HepG2 (cell line): ENCODE results near the gene CRAMP1. TPM values are rescaled to one million over a fixed set of nuclear protein-coding genes. Genes with fewer than 3 reads are reported as not detected.

ENCODE experiments used
- ATM ChIP-seq: fragments of 450-650 bp; IDR thresholded peaks from 2 replicates; pipeline ENCODE4 v1.7.1; 2017; ENCODE audit warnings: mild to moderate bottlenecking, borderline replicate concordance
- ELK4 ChIP-seq: sonication (generic); formaldehyde crosslinking; IDR thresholded peaks from 2 replicates; pipeline ENCODE4 v1.9.0; 2021; ENCODE audit warnings: missing genetic modification reagents, borderline replicate concordance
- HDAC6 ChIP-seq: fragments of 200-600 bp; sonication (generic); IDR thresholded peaks from 2 replicates; pipeline ENCODE4 v1.7.0; 2017; ENCODE audit warnings: mild to moderate bottlenecking, antibody characterized with exemption, low read length, low read depth
- KLF12 ChIP-seq: sonication (generic); formaldehyde crosslinking; IDR thresholded peaks from 2 replicates; pipeline ENCODE4 v1.4.0; 2020; ENCODE audit warnings: missing genetic modification reagents, borderline replicate concordance
- NCOA1 ChIP-seq: sonication (generic); formaldehyde crosslinking; IDR thresholded peaks from 2 replicates; pipeline ENCODE4 v1.9.0; 2021; ENCODE audit warnings: missing genetic modification reagents
- POLR2A ChIP-seq, 2 experiments: IDR thresholded peaks; 2 replicates each; pipeline ENCODE4 v1.6.1; 2011; ENCODE audit warnings: low read depth in 2 of 2, low read length in 2 of 2, mild to moderate bottlenecking in 1 of 2, moderate library complexity in 1 of 2; ENCODE audit not compliant: insufficient read depth in 1 of 2
- RARA ChIP-seq: IDR thresholded peaks from 2 replicates; pipeline ENCODE4 v1.6.1; 2016; ENCODE audit warnings: missing genetic modification reagents, missing compliant biosample characterization
- RERE ChIP-seq: IDR thresholded peaks from 2 replicates; pipeline ENCODE4 v1.6.1; 2016; ENCODE audit warnings: low read depth, missing genetic modification reagents, missing compliant biosample characterization
- RFXAP ChIP-seq: sonication (generic); formaldehyde crosslinking; IDR thresholded peaks from 2 replicates; pipeline ENCODE4 v1.4.0; 2020; ENCODE audit warnings: missing genetic modification reagents, borderline replicate concordance
- SATB2 ChIP-seq: sonication (generic); formaldehyde crosslinking; IDR thresholded peaks from 2 replicates; pipeline ENCODE4 v1.5.0; 2020; ENCODE audit warnings: missing genetic modification reagents
- SOX5 ChIP-seq: IDR thresholded peaks from 2 replicates; pipeline ENCODE4 v1.6.1; 2016; ENCODE audit warnings: borderline replicate concordance
- TEAD2 ChIP-seq: sonication (generic); formaldehyde crosslinking; IDR thresholded peaks from 2 replicates; pipeline ENCODE4 v1.9.0; 2021; ENCODE audit warnings: missing genetic modification reagents
- U2AF2 ChIP-seq: fragments of 200-400 bp; formaldehyde crosslinking; IDR thresholded peaks from 2 replicates; pipeline ENCODE4 v1.6.1; 2017; ENCODE audit warnings: low read depth, mild to moderate bottlenecking, low read length
- ZBTB7B ChIP-seq: sonication (generic); formaldehyde crosslinking; IDR thresholded peaks from 2 replicates; pipeline ENCODE4 v1.4.0; 2020; ENCODE audit warnings: missing genetic modification reagents
- ZFP62 ChIP-seq: sonication (generic); formaldehyde crosslinking; IDR thresholded peaks from 2 replicates; pipeline ENCODE4 v1.4.0; 2020; ENCODE audit warnings: missing genetic modification reagents
- ZGPAT ChIP-seq: IDR thresholded peaks from 2 replicates; pipeline ENCODE4 v1.6.1; 2016; ENCODE audit warnings: mild to moderate bottlenecking
- ZNF205 ChIP-seq: IDR thresholded peaks from 2 replicates; pipeline ENCODE4 v1.6.1; 2018; ENCODE audit warnings: missing biosample characterization, missing genetic modification reagents
- ZNF207 ChIP-seq: fragments of 450-650 bp; IDR thresholded peaks from 2 replicates; pipeline ENCODE4 v1.6.1; 2016; ENCODE audit warnings: antibody characterized with exemption, borderline replicate concordance
- ZNF260 ChIP-seq: sonication (generic); formaldehyde crosslinking; IDR thresholded peaks from 2 replicates; pipeline ENCODE4 v1.4.0; 2020; ENCODE audit warnings: missing genetic modification reagents, low read depth, mild to moderate bottlenecking, borderline replicate concordance
- ZNF761 ChIP-seq: sonication (generic); formaldehyde crosslinking; conservative IDR thresholded peaks from 2 replicates; pipeline ENCODE4 v1.4.0; 2020; ENCODE audit warnings: mild to moderate bottlenecking, missing genetic modification reagents
- ZSCAN12 ChIP-seq: sonication (generic); formaldehyde crosslinking; IDR thresholded peaks from 2 replicates; pipeline ENCODE4 v1.9.0; 2021; ENCODE audit warnings: mild to moderate bottlenecking, missing genetic modification reagents
- ZZZ3 ChIP-seq: sonication (generic); formaldehyde crosslinking; IDR thresholded peaks from 2 replicates; pipeline ENCODE4 v1.4.0; 2020; ENCODE audit warnings: missing genetic modification reagents, mild to moderate bottlenecking, borderline replicate concordance
- polyA plus RNA-seq, 8 experiments: library from polyadenylated mRNA; depleted of rRNA in 3 of 8; stranded (reverse) in 7 of 8; unstranded in 1 of 8; fragments of >200 nt; fragmentation: Illumina TruSeq in 4 of 8; extraction: Trizol in 4 of 8; gene quantifications; 2 replicates each; pipeline versions ENCODE4 v1.2.1 to v1.2.3, GENCODE V29; 2011 to 2016; ENCODE audit warnings: low read depth in 4 of 8, missing spikeins in 1 of 8, mixed read lengths in 1 of 8; ENCODE audit not compliant: insufficient read depth in 1 of 8
- total RNA-seq, 5 experiments: library from RNA; depleted of rRNA; stranded (reverse); fragments of >200 nt; fragmentation: Illumina TruSeq; extraction: Trizol; gene quantifications; 2 replicates each; pipeline ENCODE4 v1.2.3, GENCODE V29; 2016; ENCODE audit warnings: low read depth in 1 of 5

CRAMP1 gene
- total and polyA plus RNA-seq, 2 of the 13 experiments (the other 11 are each of a cell fraction or from before 2014, with no cell fraction given), result 6.8 to 9.7 TPM

GRCh38 chr16:1610071-1610898, 1.9 kb upstream of the CRAMP1 start (continued):
- TF ChIP-seq U2AF2, result peak; percentile 93
- no peak for TF ChIP-seq TEAD2
- no peak; the same call in 1 of the 2 replicates for TF ChIP-seq KLF12 (CRISPR knock-in tag)
- peak; percentile 71; the same call in 1 of the 2 replicates for TF ChIP-seq RFXAP (CRISPR knock-in tag)
- no peak for TF ChIP-seq HDAC6
- no peak for TF ChIP-seq ZNF205 (CRISPR knock-in tag)
- no peak for TF ChIP-seq ZZZ3
- 0 out of 2 replicates have a peak, but pooled peaks have one; percentile 39 for TF ChIP-seq ZSCAN12 (CRISPR knock-in tag)
- TF ChIP-seq RERE (CRISPR knock-in tag), result no peak
- no peak; the same call in 1 of the 2 replicates for TF ChIP-seq ZBTB7B (CRISPR knock-in tag)
- peak; percentile 14; the same call in 1 of the 2 replicates for TF ChIP-seq NCOA1 (CRISPR knock-in tag)
- TF ChIP-seq ZNF260, result no peak
- TF ChIP-seq ATM, result no peak
- TF ChIP-seq ZNF207, result no peak
- no peak for TF ChIP-seq SOX5 (CRISPR knock-in tag)
- TF ChIP-seq RARA (CRISPR knock-in tag), result no peak; the same call in 1 of the 2 replicates
- TF ChIP-seq POLR2A (IDR thresholded peaks at IDR 0.05; ENCODE audit: insufficient read depth in 1 of 2, low read depth in 2 of 2, low read length in 2 of 2), result peak; percentile 35 to 58; a peak in 3 of 4 replicates
- TF ChIP-seq ZGPAT (CRISPR knock-in tag), result peak; percentile 69; the same call in 1 of the 2 replicates
- no peak for TF ChIP-seq ZNF761 (CRISPR knock-in tag)
- TF ChIP-seq ZFP62 (CRISPR knock-in tag), result no peak
- TF ChIP-seq ELK4 (CRISPR knock-in tag), result 0 out of 2 replicates have a peak, but pooled peaks have one; percentile 26
- TF ChIP-seq SATB2, result 0 out of 2 replicates have a peak, but pooled peaks have one; percentile 69
